ENCODE data around the gene ITPK1.

ITPK1 gene

GRCh38 chr14:92888896-92889295, 226.8 kb downstream of the ITPK1 start:
- no peak for ATAC-seq
- TF ChIP-seq TOX (CRISPR knock-in tag; IDR thresholded peaks at IDR 0.05; ENCODE audit: borderline replicate concordance) (no peak), ESRRG (CRISPR knock-in tag; IDR thresholded peaks at IDR 0.05) (no peak)

- TF ChIP-seq SNAI2 (CRISPR knock-in tag; IDR thresholded peaks at IDR 0.05) (no peak), CSDC2 (CRISPR knock-in tag; IDR thresholded peaks at IDR 0.05) (no peak), RARB (CRISPR knock-in tag; IDR thresholded peaks at IDR 0.05) (no peak), GLIS3 (CRISPR knock-in tag; IDR thresholded peaks at IDR 0.05) (no peak), ZNF565 (CRISPR knock-in tag; conservative IDR thresholded peaks at IDR 0.05; ENCODE audit: low read depth) (no peak), CSRNP3 (CRISPR knock-in tag; IDR thresholded peaks at IDR 0.05) (no peak), ZFP30 (CRISPR knock-in tag; IDR thresholded peaks at IDR 0.05) (no peak), OSR1 (CRISPR knock-in tag; IDR thresholded peaks at IDR 0.05) (no peak), TCF4 (CRISPR knock-in tag; IDR thresholded peaks at IDR 0.05; ENCODE audit: borderline replicate concordance) (no peak), ZNF8 (CRISPR knock-in tag; IDR thresholded peaks at IDR 0.05) (no peak), PPARA (CRISPR knock-in tag; IDR thresholded peaks at IDR 0.05; ENCODE audit: borderline replicate concordance) (no peak), ZC3H10 (CRISPR knock-in tag; IDR thresholded peaks at IDR 0.05) (no peak), ISL1 (CRISPR knock-in tag; IDR thresholded peaks at IDR 0.05) (no peak), ZFP3 (CRISPR knock-in tag; IDR thresholded peaks at IDR 0.05) (no peak), CREB5 (CRISPR knock-in tag; IDR thresholded peaks at IDR 0.05; ENCODE audit: low read depth) (no peak), POU6F1 (CRISPR knock-in tag; IDR thresholded peaks at IDR 0.05; ENCODE audit: borderline replicate concordance, low read depth) (no peak), ARNTL (CRISPR knock-in tag; IDR thresholded peaks at IDR 0.05; ENCODE audit: borderline replicate concordance, low read depth) (no peak), TSHZ2 (CRISPR knock-in tag; IDR thresholded peaks at IDR 0.05) (no peak), TOX (CRISPR knock-in tag; IDR thresholded peaks at IDR 0.05; ENCODE audit: borderline replicate concordance) (no peak)
- ATAC-seq = no peak
Measured at GRCh38 chr14:92887157-92887556, 228.6 kb downstream of the ITPK1 start.
